ENCODE results near the gene FGF14.

GRCh38 chr13:102233566-102234208 is 168.2 kb downstream of the FGF14 start:
- TF ChIP-seq YY1 (IDR thresholded peaks at IDR 0.05; ENCODE audit: insufficient read depth, insufficient read length) (no peak), ZNF274 (IDR thresholded peaks at IDR 0.05; ENCODE audit: low read depth, low read length) (no peak), SUZ12 (IDR thresholded peaks at IDR 0.05; ENCODE audit: extremely low read depth, insufficient read depth, insufficient read length) (no peak)
